Endothelial cell (in vitro differentiated cells): ENCODE measurements around the gene COL5A1. TPM values are rescaled to one million over a fixed set of nuclear protein-coding genes. Genes with fewer than 3 reads are reported as not detected.

Experiments
- DNase-seq: peaks from one replicate; pipeline ENCODE4 v3.0.0; 2021; ENCODE audit warnings: low spot score
- H3K27ac Mint-ChIP-seq: one replicate; pipeline ENCODE4 v1.8.0; 2021; ENCODE audit warnings: mixed read lengths, inconsistent platforms; ENCODE audit not compliant: unreplicated experiment
- H3K27me3 Mint-ChIP-seq: one replicate; pipeline ENCODE4 v1.8.0; 2021; ENCODE audit warnings: mild to moderate bottlenecking, moderate library complexity, mixed read lengths, inconsistent platforms; ENCODE audit not compliant: unreplicated experiment
- H3K36me3 Mint-ChIP-seq: one replicate; pipeline ENCODE4 v1.8.0; 2021; ENCODE audit warnings: mild to moderate bottlenecking, low read depth, mixed read lengths, inconsistent platforms; ENCODE audit not compliant: unreplicated experiment
- H3K4me1 Mint-ChIP-seq: one replicate; pipeline ENCODE4 v1.8.0; 2021; ENCODE audit warnings: mild to moderate bottlenecking, mixed read lengths, inconsistent platforms; ENCODE audit not compliant: unreplicated experiment
- H3K4me3 Mint-ChIP-seq: one replicate; pipeline ENCODE4 v1.8.0; 2021; ENCODE audit warnings: mild to moderate bottlenecking, mixed read lengths, inconsistent platforms; ENCODE audit not compliant: unreplicated experiment
- H3K9me3 Mint-ChIP-seq: one replicate; pipeline ENCODE4 v1.8.0; 2021; ENCODE audit warnings: mixed read lengths, inconsistent platforms; ENCODE audit not compliant: unreplicated experiment
- CTCF ChIP-seq: fragments of 200-600 bp; sonication (generic); IDR thresholded peaks from one replicate; pipeline ENCODE4 v1.5.0; 2021; ENCODE audit warnings: antibody characterized with exemption; ENCODE audit not compliant: unreplicated experiment
- total RNA-seq: library from RNA; stranded (reverse); fragmentation: NEBNext Ultra II Directional; extraction: Animal tissue kit (Norgen Biotek cat#: 25700); gene quantifications from one replicate; pipeline ENCODE4 v1.2.1, GENCODE V29; 2021; ENCODE audit not compliant: unreplicated experiment

Gene COL5A1
- total RNA-seq, 1 donor from 2014 or later: 24.3 TPM

- H3K27ac Mint-ChIP-seq: no peak overlapping the region
- TF ChIP-seq CTCF: no peak
- H3K36me3 Mint-ChIP-seq: no peaks in the 10 kb centered on the region
- H3K4me3 Mint-ChIP-seq: no peak overlapping the region
- no peaks in the 10 kb centered on the region for H3K9me3 Mint-ChIP-seq
- no peak for DNase-seq
- no peaks in the 10 kb centered on the region for H3K27me3 Mint-ChIP-seq
- H3K4me1 Mint-ChIP-seq: no peaks in the 10 kb centered on the region
Measured at GRCh38 chr9:134836406-134836970, 194.9 kb downstream of the COL5A1 start.

DNA sequence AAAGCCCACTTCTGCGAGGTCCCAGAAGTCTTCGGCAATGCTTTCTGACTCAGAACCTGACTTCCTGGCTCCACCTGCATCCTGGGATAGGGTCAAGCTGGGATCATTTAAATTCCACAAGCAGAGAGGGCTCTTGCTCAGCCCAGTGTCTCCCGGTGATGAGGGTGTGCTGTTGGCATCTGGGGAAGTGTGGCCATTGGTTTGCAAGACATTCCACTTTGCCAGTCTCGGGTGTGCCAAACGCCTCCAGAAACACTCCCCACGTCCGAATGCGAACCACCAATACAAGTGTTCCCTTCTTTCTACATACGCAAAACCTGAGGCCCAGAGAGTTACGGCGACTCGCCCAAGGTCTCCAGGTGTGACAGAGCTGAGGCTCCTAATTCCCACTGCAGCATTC is 195.9 kb downstream of the COL5A1 start:
- no peak for DNase-seq
- H3K4me3 Mint-ChIP-seq: no peak overlapping the region
- H3K36me3 Mint-ChIP-seq: no peaks in the 10 kb centered on the region
- TF ChIP-seq CTCF: no peak
- H3K27ac Mint-ChIP-seq: no peak overlapping the region
- H3K4me1 Mint-ChIP-seq: no peaks in the 10 kb centered on the region
- no peaks in the 10 kb centered on the region for H3K9me3 Mint-ChIP-seq
- no peaks in the 10 kb centered on the region for H3K27me3 Mint-ChIP-seq

GRCh38 chr9:134838651-134839454 is 197.2 kb downstream of the COL5A1 start:
- Mint-ChIP-seq H3K4me3 (no peak overlapping the region), H3K27ac (no peak overlapping the region), H3K36me3 (no peaks in the 10 kb centered on the region)

GRCh38 chr9:134839455-134840125 is 198.0 kb downstream of the COL5A1 start:
- H3K4me3 Mint-ChIP-seq: no peak overlapping the region
- no peaks in the 10 kb centered on the region for H3K4me1 Mint-ChIP-seq
- H3K9me3 Mint-ChIP-seq: no peaks in the 10 kb centered on the region
- DNase-seq: peak; percentile 25
- peaks cover 1% of the 10 kb centered on the region for H3K27me3 Mint-ChIP-seq
- H3K36me3 Mint-ChIP-seq: no peaks in the 10 kb centered on the region
- H3K27ac Mint-ChIP-seq: no peak overlapping the region
- no peak for TF ChIP-seq CTCF

More at GRCh38 chr9:134838651-134839454, 197.2 kb downstream of the COL5A1 start:
- DNase-seq: no peak
- TF ChIP-seq CTCF: no peak
- Mint-ChIP-seq H3K4me1 (no peaks in the 10 kb centered on the region), H3K27me3 (peaks cover 1% of the 10 kb centered on the region), H3K9me3 (no peaks in the 10 kb centered on the region)
